NCI-H748 (cell line): ENCODE measurements around the gene SLIT3.
A peak's percentile ranks its signal among the peaks of the same experiment; 100 is the strongest.

Experiments
- DNase-seq: peaks from one replicate; lab custom pipeline; 2025; ENCODE audit not compliant: unreplicated experiment; lab: John Stamatoyannopoulos, UW

The SLIT3 gene

DNA sequence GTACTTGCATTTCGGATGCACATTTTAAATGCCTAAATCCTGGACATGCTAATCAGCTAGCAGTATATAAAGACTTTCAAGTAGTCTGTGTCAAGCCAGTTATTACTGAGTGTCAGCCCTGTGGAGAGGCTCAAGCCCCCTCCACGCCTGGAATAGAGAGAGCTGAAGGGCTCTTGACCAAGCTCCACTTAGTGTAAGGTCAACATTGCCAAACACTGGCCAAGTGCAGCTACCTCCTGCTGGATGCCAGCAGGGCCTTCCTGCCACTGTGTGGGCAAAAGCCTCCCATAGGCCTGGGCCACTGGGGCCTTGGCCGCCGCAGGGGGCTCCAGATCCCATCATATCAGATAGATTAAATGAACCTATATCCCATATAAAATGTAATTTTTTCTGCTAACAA is 482.4 kb downstream of the SLIT3 start:
- DNase-seq: peak; percentile 41

DNA sequence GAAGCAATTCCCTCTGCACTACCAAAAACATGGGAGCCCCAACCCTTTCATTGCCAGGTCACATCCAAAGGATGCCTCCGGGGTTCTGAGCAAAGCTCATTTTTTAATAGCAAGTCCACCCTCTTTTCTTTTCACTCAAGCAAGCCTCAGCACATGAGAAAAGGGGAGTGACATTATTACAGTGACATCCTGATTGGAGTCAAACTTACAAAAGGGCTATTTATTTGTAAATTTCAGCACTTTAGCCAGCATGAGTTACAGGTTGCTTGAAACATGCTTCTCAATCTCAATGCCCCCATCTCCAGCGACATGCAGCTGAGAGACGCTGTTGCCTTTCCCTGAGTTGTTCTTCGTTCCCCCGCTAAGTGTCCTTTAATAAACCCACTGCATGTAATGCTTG is 483.3 kb downstream of the SLIT3 start:
- no peak for DNase-seq

GRCh38 chr5:168816661-168817060 is 484.3 kb downstream of the SLIT3 start:
- no peak for DNase-seq

GRCh38 chr5:168813184-168813968 is 487.6 kb downstream of the SLIT3 start:
- DNase-seq: no peak

GRCh38 chr5:168810641-168811040 is 490.3 kb downstream of the SLIT3 start:
- DNase-seq: no peak

GRCh38 chr5:168809218-168809617 is 491.7 kb downstream of the SLIT3 start:
- no peak for DNase-seq

- no peak for DNase-seq
Measured at GRCh38 chr5:168808051-168808616, 492.8 kb downstream of the SLIT3 start.

- no peak for DNase-seq
Measured at GRCh38 chr5:168807287-168807686, 493.7 kb downstream of the SLIT3 start.

DNA sequence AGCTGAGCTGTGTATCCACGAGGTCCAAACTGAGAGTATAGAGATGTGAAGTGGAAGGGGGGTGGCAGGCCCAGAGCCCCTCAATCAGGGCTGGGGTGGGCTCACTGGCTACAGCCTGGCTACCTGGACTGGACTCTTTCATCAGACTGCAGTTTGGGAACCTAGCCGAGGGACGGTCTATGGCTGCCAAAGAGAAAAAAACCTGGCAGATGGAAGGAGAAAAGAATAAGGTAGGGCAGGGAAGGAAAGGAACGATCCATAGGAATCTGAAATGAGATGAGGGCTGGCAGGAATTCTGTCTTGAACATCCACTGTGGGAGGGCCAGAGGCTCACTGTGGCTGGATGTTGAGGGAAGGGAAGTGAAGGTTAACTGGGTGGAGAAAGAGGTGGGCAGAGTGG is 497.4 kb downstream of the SLIT3 start:
- no peak for DNase-seq

DNA sequence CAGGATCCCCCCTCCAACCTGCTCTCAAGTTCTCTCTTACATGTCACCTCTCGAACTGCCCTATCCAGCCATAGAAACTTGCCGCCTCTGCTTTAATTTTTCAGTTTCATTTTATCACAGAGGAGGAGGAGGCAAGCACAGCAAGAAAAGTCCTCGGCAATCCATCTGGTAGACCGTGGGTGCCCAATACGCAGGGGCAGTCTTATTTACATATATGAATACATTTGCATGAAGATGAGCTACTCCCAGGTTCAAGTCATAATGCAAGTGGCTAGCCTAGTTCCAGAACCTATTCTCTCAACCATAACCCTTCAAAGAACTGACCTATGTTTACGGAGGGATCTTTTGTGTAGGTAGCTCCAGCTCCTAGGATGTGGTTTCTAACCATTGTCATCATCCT is 498.6 kb downstream of the SLIT3 start:
- no peak for DNase-seq

- DNase-seq: no peak
Measured at GRCh38 chr5:168801567-168801966, 499.4 kb downstream of the SLIT3 start.

DNA sequence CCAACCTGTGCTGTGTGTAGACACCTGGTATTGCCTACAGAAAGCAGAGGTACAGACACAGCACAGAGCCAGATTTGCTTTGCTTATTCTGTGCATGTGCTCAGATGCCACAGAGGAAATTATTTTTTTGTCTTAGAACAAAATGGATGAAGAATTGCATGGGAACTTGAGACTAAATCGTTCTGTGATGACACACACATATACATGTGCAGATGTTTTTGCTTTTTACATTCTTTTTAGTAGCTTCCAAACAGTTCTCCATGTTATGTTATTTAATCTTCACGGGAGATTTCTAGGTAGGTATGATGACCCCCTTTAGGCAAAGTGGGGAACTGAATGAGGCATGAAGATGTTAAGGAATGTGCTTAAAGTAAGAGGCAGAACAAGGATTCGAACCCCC is 500.2 kb downstream of the SLIT3 start:
- DNase-seq: no peak

DNA sequence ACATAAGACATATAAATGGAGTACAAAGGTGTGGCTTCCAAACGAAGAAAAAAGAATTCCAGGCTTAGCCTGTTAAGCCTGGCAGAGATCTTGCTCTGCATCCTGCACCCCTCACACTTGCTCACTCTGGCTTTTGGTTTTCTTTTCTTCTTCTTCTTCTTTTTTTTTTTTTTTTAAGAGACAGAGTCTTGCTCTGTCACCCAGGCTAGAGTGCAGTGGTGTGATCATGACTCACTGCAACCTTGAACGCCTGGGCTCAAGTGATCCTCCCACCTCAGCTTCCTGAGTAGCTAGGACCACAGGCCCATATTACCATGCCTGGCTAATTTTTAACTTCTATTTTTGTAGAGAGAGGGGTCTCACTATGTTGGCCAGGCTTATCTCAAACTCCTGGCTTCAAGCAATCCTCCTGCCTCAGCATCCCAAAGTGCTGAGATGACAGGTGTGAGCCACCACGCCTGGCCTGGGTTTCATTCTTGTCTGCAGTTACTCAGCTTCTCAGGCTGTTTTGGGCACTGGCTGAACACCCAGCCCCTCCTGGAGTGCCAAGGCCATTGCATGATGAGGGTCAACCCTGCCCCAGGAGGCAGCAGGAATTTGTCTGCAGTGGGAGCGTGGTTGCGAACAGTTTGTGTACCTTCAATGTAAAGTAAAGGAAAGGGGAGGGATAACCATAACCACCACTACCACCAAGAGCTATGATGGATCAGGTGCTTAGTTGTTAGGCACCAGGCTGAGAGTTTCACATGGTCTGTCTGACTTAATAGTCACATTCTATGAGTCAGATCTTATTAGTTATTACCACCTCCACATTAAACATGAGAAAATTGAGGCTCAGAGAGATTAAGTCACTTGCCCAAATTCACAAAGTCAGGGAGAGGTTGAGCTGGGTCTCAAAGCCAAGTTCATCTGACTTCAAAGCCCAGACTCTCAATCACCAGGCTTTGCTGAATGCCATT is 502.6 kb downstream of the SLIT3 start:
- no peak for DNase-seq

- DNase-seq: no peak
Measured at GRCh38 chr5:168796593-168797580, 504.1 kb downstream of the SLIT3 start.

DNA sequence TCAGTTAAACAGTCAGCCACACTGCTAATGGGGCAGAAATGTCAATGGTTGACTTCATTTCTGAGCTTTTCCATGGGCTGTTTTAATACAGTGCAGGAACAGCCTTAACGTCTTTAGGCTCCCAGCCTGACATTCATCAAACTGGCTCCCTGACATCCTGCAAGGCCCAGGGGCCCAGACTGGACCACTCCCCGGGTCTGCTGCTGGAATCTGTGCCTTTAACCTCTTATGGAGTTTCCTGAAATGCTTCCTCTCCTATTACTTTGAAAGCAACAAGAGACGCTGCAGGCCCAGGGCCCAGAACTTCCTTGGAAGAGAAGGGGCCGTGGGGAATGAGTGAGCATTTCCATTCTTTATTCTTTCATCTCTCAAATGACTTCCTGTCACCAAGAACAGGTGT is 504.9 kb downstream of the SLIT3 start:
- DNase-seq: no peak

DNA sequence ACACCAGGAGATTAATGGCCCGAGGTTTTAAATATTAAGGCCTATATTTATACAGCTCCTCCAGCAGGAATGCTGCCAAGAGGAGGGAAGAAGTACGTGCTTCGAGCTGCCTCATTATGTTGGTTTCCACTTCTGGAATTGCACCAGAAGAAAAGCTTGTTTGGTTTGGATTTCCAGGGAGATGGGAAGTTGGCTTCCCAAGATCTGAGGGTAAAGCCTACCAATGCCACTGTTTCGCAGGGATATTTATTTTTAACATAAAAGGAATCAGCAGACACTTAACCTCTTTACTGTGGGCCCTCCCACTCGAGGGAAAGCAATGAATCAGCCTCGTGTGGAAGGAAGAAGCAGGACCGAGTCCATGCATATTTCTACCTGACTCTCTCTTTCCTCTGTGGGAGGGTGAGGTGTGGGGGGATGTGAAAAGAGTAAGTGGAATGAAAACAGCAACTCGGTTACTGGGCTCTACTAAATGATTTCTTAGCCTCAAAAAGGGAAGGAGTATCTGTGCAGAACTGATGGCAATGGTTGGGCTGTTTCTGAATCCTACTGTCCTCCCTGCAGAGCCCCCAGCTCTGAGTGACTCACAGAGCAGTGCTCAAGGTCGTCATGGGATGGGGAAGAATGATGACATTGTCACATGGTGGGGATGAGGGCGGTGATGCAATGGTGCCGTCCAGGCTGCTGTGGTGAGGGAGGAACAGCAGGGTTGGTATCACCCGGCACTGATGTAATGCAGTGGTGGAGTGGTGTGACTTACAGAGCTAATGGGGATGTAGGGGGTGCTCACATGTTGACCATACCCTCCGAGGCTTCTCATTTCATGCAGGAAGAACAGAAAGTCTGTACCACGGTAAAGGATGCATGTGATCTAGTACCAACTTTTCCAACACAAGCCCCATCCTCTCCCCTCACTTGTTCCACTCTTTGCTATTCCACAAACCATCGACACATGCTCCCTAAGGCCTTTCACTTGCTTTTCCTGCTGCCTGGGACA is 506.8 kb downstream of the SLIT3 start:
- DNase-seq: no peak

GRCh38 chr5:168792678-168793077 is 508.3 kb downstream of the SLIT3 start:
- no peak for DNase-seq

- no peak for DNase-seq
Measured at GRCh38 chr5:168790671-168791250, 510.2 kb downstream of the SLIT3 start.
